H1 (cell line): ENCODE measurements around the gene BABAM2. TPM values are rescaled to one million over a fixed set of nuclear protein-coding genes. Genes with fewer than 3 reads are reported as not detected.
"Not testable (repeated sequence)": the region's sequence is repeated elsewhere in the genome, so short reads cannot be mapped to it uniquely, and the experiment has no call there.

ENCODE experiments used
- CTCF ChIA-PET: fragments of 300-600 bp; sonication (Branson Sonifier 250); formaldehyde crosslinking; loops from one replicate; lab custom pipeline; 2021; ENCODE audit not compliant: partially characterized antibody; lab: Charles Lee
- POLR2A ChIA-PET: fragments of 300-600 bp; sonication (Branson Sonifier 250); formaldehyde crosslinking; loops from one replicate; lab custom pipeline; 2021; ENCODE audit warnings: inconsistent platforms; ENCODE audit not compliant: partially characterized antibody; lab: Charles Lee
- DNase-seq, 2 experiments: peaks; one replicate each; pipeline versions ENCODE4 v3.0.0 to v3.0.0-alpha.2; 2010 to 2022; ENCODE audit warnings: low spot score in 2 of 2, low read depth in 1 of 2, mixed read lengths in 1 of 2
- FAIRE-seq: peaks from 2 replicates; lab custom pipeline; 2011; peaks lifted over from hg19 to GRCh38; lab: Jason Lieb, UNC
- H2AFZ ChIP-seq: 2 replicates; pipeline ENCODE4 v1.8.1; 2012; ENCODE audit warnings: low read length, inconsistent platforms
- H2AK5ac ChIP-seq: 2 replicates; pipeline ENCODE4 v1.6.1; 2013; ENCODE audit warnings: low read depth, low read length
- H2BK120ac ChIP-seq: replicated peaks from 2 replicates; pipeline ENCODE3; 2013; ENCODE audit warnings: low read depth, low read length, inconsistent platforms
- H2BK12ac ChIP-seq: 2 replicates; pipeline ENCODE4 v1.6.1; 2013; ENCODE audit warnings: low read depth, low read length
- H2BK15ac ChIP-seq: 2 replicates; pipeline ENCODE4 v1.6.1; 2013; ENCODE audit warnings: low read length
- H2BK20ac ChIP-seq: 2 replicates; pipeline ENCODE4 v1.6.1; 2013; ENCODE audit warnings: low read length
- H2BK5ac ChIP-seq: 2 replicates; pipeline ENCODE4 v1.6.1; 2013; ENCODE audit warnings: low read depth, low read length
- H3K14ac ChIP-seq: 2 replicates; pipeline ENCODE4 v1.6.1; 2013; ENCODE audit warnings: inconsistent platforms; ENCODE audit not compliant: insufficient read length
- H3K18ac ChIP-seq: 2 replicates; pipeline ENCODE4 v1.6.1; 2013; ENCODE audit warnings: low read length; ENCODE audit errors: extremely low read depth
- H3K23ac ChIP-seq: 2 replicates; pipeline ENCODE4 v1.6.1; 2013; ENCODE audit warnings: inconsistent platforms; ENCODE audit not compliant: insufficient read length
- H3K23me2 ChIP-seq: 2 replicates; pipeline ENCODE4 v1.6.1; 2013; ENCODE audit warnings: low read depth, low read length
- H3K27ac ChIP-seq: 2 replicates; pipeline ENCODE4 v1.6.1; 2011; ENCODE audit warnings: low read depth, low read length, inconsistent platforms
- H3K27me3 ChIP-seq, 4 experiments: replicated peaks in 1 of 4; 1 replicate in 1 of 4; 2 replicates in 3 of 4; pipeline versions ENCODE4 v1.6.1 to v1.8.1; 2011 to 2013; ENCODE audit warnings: low read length in 3 of 4, mild to moderate bottlenecking in 3 of 4, inconsistent platforms in 2 of 4, mixed read lengths in 2 of 4, moderate library complexity in 1 of 4; ENCODE audit not compliant: control insufficient read depth in 3 of 4, insufficient read depth in 3 of 4; ENCODE audit errors: extremely low read depth in 1 of 4
- H3K36me3 ChIP-seq, 4 experiments: 2 replicates each; pipeline versions ENCODE4 v1.6.1 to v1.8.1; 2011 to 2013; ENCODE audit warnings: mild to moderate bottlenecking in 4 of 4, low read length in 3 of 4, moderate library complexity in 2 of 4, control low read depth in 1 of 4, inconsistent platforms in 1 of 4; ENCODE audit not compliant: insufficient read depth in 4 of 4, control insufficient read depth in 2 of 4
- H3K4ac ChIP-seq: replicated peaks from 2 replicates; pipeline ENCODE3; 2013; ENCODE audit warnings: low read length, low read depth, mixed read lengths, inconsistent platforms; ENCODE audit not compliant: insufficient read length
- H3K4me1 ChIP-seq, 4 experiments: replicated peaks in 1 of 4; 1 replicate in 1 of 4; 2 replicates in 3 of 4; pipeline versions ENCODE4 v1.6.1 to v1.8.1; 2011 to 2013; ENCODE audit warnings: low read length in 3 of 4, inconsistent platforms in 2 of 4, mixed read lengths in 1 of 4; ENCODE audit not compliant: insufficient read depth in 4 of 4, control insufficient read depth in 3 of 4
- H3K4me2 ChIP-seq, 2 experiments: 2 replicates each; pipeline versions ENCODE4 v1.6.1 to v1.8.1; 2011 to 2013; ENCODE audit warnings: low read depth in 2 of 2, low read length in 2 of 2, control low read depth in 1 of 2, inconsistent platforms in 1 of 2, mild to moderate bottlenecking in 1 of 2; ENCODE audit not compliant: insufficient read depth in 1 of 2
- H3K4me3 ChIP-seq, 4 experiments: fragments of 200-600, 300-600 bp in 1 of 4; sonication (generic), shearing (Covaris generic), sonication (Bioruptor Twin) in 1 of 4; 2 replicates each; pipeline versions ENCODE4 v1.5.1 to v1.8.1; 2011 to 2016; ENCODE audit warnings: low read length in 4 of 4, low read depth in 3 of 4, control low read depth in 2 of 4, inconsistent platforms in 2 of 4, mild to moderate bottlenecking in 2 of 4, mixed read lengths in 1 of 4, moderate library complexity in 1 of 4; ENCODE audit not compliant: insufficient read depth in 2 of 4; ENCODE audit errors: extremely low read depth in 1 of 4
- H3K56ac ChIP-seq: replicated peaks from 2 replicates; pipeline ENCODE3; 2013; ENCODE audit warnings: low read depth, mild to moderate bottlenecking, mixed read lengths, low read length, inconsistent platforms; ENCODE audit not compliant: insufficient read length
- H3K79me1 ChIP-seq: 2 replicates; pipeline ENCODE4 v1.6.1; 2013; ENCODE audit warnings: low read depth, low read length, control low read depth
- H3K79me2 ChIP-seq, 2 experiments: 2 replicates each; pipeline versions ENCODE4 v1.6.1 to v1.8.1; 2012 to 2013; ENCODE audit warnings: low read length in 2 of 2, mild to moderate bottlenecking in 2 of 2, inconsistent platforms in 1 of 2; ENCODE audit not compliant: insufficient read depth in 2 of 2, control insufficient read depth in 1 of 2
- H3K9ac ChIP-seq, 4 experiments: replicated peaks in 1 of 4; 1 replicate in 1 of 4; 2 replicates in 3 of 4; pipeline versions ENCODE4 v1.6.1 to v1.8.1; 2011 to 2013; ENCODE audit warnings: low read depth in 3 of 4, low read length in 3 of 4, control low read depth in 2 of 4, mild to moderate bottlenecking in 2 of 4, moderate library complexity in 2 of 4, inconsistent platforms in 1 of 4; ENCODE audit errors: extremely low read depth in 1 of 4
- H3K9me3 ChIP-seq, 2 experiments: 2 replicates each; pipeline versions ENCODE4 v1.6.1 to v1.8.1; 2012 to 2013; ENCODE audit warnings: mild to moderate bottlenecking in 2 of 2, moderate library complexity in 2 of 2, control low read depth in 1 of 2, inconsistent platforms in 1 of 2, low read depth in 1 of 2, low read length in 1 of 2, mixed read lengths in 1 of 2; ENCODE audit not compliant: insufficient read depth in 2 of 2
- H4K20me1 ChIP-seq, 2 experiments: replicated peaks in 1 of 2; 2 replicates each; pipeline versions ENCODE3 to v1.8.1; 2011 to 2013; ENCODE audit warnings: inconsistent platforms in 2 of 2, low read length in 2 of 2, mild to moderate bottlenecking in 1 of 2; ENCODE audit not compliant: insufficient read depth in 2 of 2, control insufficient read depth in 1 of 2
- H4K5ac ChIP-seq: 2 replicates; pipeline ENCODE4 v1.6.1; 2013; ENCODE audit warnings: low read length, low read depth, mixed read lengths, inconsistent platforms; ENCODE audit not compliant: insufficient read length
- H4K8ac ChIP-seq: 2 replicates; pipeline ENCODE4 v1.8.0; 2013; ENCODE audit warnings: mild to moderate bottlenecking, moderate library complexity, low read length, inconsistent platforms; ENCODE audit not compliant: insufficient read depth; ENCODE audit errors: extremely low read depth
- H4K91ac ChIP-seq: replicated peaks from 2 replicates; pipeline ENCODE3; 2013; ENCODE audit warnings: low read length, mixed read lengths, inconsistent platforms; ENCODE audit not compliant: insufficient read length
- WGBS, 2 experiments: shearing (Covaris generic) in 1 of 2; methylation state at CpG; one replicate each; pipeline versions ENCODE4 v1.1.6 to v1.1.7; 2013 to 2015; ENCODE audit warnings: low lambda C conversion rate in 2 of 2, mixed read lengths in 2 of 2, inconsistent platforms in 1 of 2, low coverage in 1 of 2, missing lambda C conversion rate in 1 of 2; ENCODE audit not compliant: insufficient replicate concordance in 2 of 2, insufficient coverage in 1 of 2, insufficient read length in 1 of 2; ENCODE audit errors: extremely low coverage in 1 of 2, missing lambda C conversion rate in 1 of 2; 5-methylcytosine and 5-hydroxymethylcytosine counted together
- polyA plus RNA-seq, 7 experiments: library from polyadenylated mRNA; depleted of rRNA in 3 of 7; stranded (reverse) in 5 of 7; unstranded in 2 of 7; fragments of >200 nt in 5 of 7; fragments of 200-250 nt in 2 of 7; gene quantifications; 1 replicate in 5 of 7; 2 replicates in 1 of 7; 4 replicates in 1 of 7; pipeline versions ENCODE4 v1.2.1 to v1.2.3, GENCODE V29; 2011 to 2013; ENCODE audit warnings: missing spikeins in 2 of 7, mixed read lengths in 2 of 7
- total RNA-seq: library from RNA; stranded (reverse); fragmentation: NEBNext Ultra II Directional; extraction: Animal tissue kit (Norgen Biotek cat#: 25700); gene quantifications from 2 replicates; pipeline ENCODE4 v1.2.1, GENCODE V29; 2021

Gene BABAM2
- total and polyA plus RNA-seq, 2 of the 8 experiments (the other 6 are each of a cell fraction or from before 2014, with no cell fraction given): 15.8 to 20.9 TPM

DNA sequence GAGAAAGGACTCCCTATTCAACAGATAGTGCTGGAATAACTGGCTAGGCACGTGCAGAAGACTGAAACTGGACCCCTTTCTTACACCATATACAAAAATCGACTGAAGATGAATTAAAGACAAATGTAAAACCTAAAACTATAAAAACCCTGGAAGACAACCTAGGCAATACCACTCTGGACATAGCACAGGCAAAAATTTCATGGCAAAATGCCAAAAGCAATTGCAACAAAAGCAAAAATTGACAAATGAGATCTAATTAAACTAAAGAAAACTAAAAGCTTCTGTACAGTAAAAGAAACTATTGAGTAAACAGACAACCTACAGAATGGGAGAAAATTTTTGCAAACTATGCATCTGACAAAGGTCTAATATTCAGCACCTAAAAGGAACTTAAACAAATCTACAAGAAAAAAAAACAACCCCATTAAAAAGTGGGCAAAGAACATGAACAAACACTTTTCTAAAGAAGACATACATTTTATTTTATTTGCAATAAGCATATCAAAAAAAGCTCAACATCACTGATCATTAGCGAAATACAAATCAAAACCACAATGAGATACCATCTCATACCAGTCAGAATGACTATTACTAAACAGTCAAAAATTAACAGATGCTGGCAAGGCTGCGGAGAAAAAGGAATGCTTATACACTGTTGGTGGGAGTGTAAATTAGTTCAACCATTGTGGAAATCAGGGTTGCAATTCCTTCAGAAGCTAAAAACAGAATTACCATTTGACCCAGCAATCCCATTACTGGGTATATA, 8.5 kb upstream of the BABAM2 start:
- 83% methylated on average over 4 of the region's 4 CpGs; no CpG with 5 or more reads in 1 of the 2 experiments for WGBS, 2 experiments
- H3K4me3 ChIP-seq, DNase-seq, H3K23ac ChIP-seq, H3K56ac ChIP-seq, H2BK5ac ChIP-seq, H4K5ac ChIP-seq, H3K4me2 ChIP-seq, H2AFZ ChIP-seq, H2BK20ac ChIP-seq, H3K9me3 ChIP-seq, H3K79me1 ChIP-seq, H4K8ac ChIP-seq, H3K27ac ChIP-seq, FAIRE-seq, H3K36me3 ChIP-seq, H2BK15ac ChIP-seq, H3K4me1 ChIP-seq, H3K9ac ChIP-seq, H2BK12ac ChIP-seq, H2BK120ac ChIP-seq, H3K14ac ChIP-seq, H3K18ac ChIP-seq, H3K79me2 ChIP-seq, H3K4ac ChIP-seq, H4K91ac ChIP-seq, POLR2A ChIA-PET, H2AK5ac ChIP-seq, H4K20me1 ChIP-seq, H3K23me2 ChIP-seq, H3K27me3 ChIP-seq: not testable (repeated sequence)
- CTCF ChIA-PET: interaction anchor here (1.5 kb wide), 1 partner anchor 14 kb away, joined by 3 read pairs; no protein-coding TSS in a partner anchor

GRCh38 chr2:27882584-27882922, 8.0 kb upstream of the BABAM2 start:
- H4K20me1 ChIP-seq, H4K91ac ChIP-seq, H2BK12ac ChIP-seq, H2BK5ac ChIP-seq, CTCF ChIA-PET, H2BK20ac ChIP-seq, H2AFZ ChIP-seq, DNase-seq, H3K4me3 ChIP-seq, H3K4ac ChIP-seq, H3K4me1 ChIP-seq, H3K14ac ChIP-seq, H4K8ac ChIP-seq, H3K4me2 ChIP-seq, H3K18ac ChIP-seq, H3K23me2 ChIP-seq, POLR2A ChIA-PET, H3K79me2 ChIP-seq, H3K79me1 ChIP-seq, H3K9me3 ChIP-seq, H3K36me3 ChIP-seq, H3K27ac ChIP-seq, H2BK120ac ChIP-seq, H2BK15ac ChIP-seq, H2AK5ac ChIP-seq, H3K56ac ChIP-seq, FAIRE-seq, H3K9ac ChIP-seq, H4K5ac ChIP-seq, H3K27me3 ChIP-seq, H3K23ac ChIP-seq: not testable (repeated sequence)
- 85% methylated on average over 1 of the region's 1 CpG; no CpG with 5 or more reads in 1 of the 2 experiments for WGBS, 2 experiments
